ENCODE results near the gene CDKN2B.

DNA sequence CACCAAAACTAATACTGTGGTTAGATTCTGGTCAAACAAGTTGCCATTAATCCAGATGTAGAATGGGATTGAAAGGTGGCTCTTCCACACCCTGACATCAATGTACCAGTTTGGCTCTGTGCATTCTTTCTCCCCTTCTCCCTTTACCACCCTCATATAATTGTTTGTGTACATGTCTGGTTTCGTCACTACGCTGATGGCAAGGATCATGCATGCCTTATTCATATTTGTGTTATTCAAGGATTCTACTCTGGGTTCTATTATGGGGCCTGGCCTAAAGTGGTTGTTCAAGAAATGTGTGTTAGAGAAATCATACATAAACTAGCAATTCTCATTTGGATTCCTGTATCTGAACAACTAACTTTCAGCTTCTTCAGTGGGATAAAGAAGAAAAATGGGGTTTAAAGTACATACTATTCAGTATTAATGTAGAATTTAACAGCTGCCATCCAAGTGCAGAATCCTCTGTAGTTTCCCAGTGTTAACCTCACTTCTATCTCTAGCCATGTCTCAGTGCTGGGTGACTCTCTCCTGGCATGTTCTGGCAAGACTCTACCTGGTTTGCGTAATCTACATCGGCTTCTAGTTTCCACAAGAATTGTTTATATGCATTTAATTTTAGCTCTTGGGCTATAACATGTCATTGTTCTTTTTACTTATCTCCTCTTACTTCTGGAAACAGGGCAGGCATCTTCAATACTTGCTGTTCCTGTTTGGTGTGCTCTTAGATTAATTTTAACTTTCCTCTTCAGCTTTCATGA, 27.9 kb upstream of the CDKN2B start:
- TF ChIP-seq CTCF (IDR thresholded peaks at IDR 0.05) (no peak), POLR2AphosphoS5 (IDR thresholded peaks at IDR 0.05) (no peak)

All from transverse colon (tissue), 4 donors.